ENCODE results near the gene FBXO24. TPM values are rescaled to one million over a fixed set of nuclear protein-coding genes. Genes with fewer than 3 reads are reported as not detected.
A peak's percentile ranks its signal among the peaks of the same experiment; 100 is the strongest.

Gene FBXO24
- total and polyA plus RNA-seq, 10 of the 15 experiments (the other 5 are each of a cell fraction or from before 2014, with no cell fraction given): 0.11 to 0.96 (median 0.27) TPM; not detected in 4

- TF ChIP-seq MAX (IDR thresholded peaks at IDR 0.05; ENCODE audit: low read depth, low read length) (no peak), NBN (IDR thresholded peaks at IDR 0.05) (peak; percentile 64), TARDBP (IDR thresholded peaks at IDR 0.05; ENCODE audit: borderline replicate concordance) (no peak), ESRRA (IDR thresholded peaks at IDR 0.05; ENCODE audit: low read length) (no peak), IKZF1 (conservative IDR thresholded peaks at IDR 0.05) (no peak; the same call in 1 of the 2 replicates), TCF7 (IDR thresholded peaks at IDR 0.05; ENCODE audit: borderline replicate concordance) (0 out of 2 replicates have a peak, but pooled peaks have one; percentile 7), POU2F2 (IDR thresholded peaks at IDR 0.05; ENCODE audit: borderline replicate concordance, low read depth, low read length) (no peak; the same call in 2 of the 3 replicates), USF2 (IDR thresholded peaks at IDR 0.05; ENCODE audit: borderline replicate concordance, low read depth, low read length) (no peak), ZNF687 (IDR thresholded peaks at IDR 0.05) (peak; percentile 90), MEF2A (IDR thresholded peaks at IDR 0.05; ENCODE audit: insufficient read depth, low read depth, low read length) (peak; percentile 35; the same call in 1 of the 2 replicates), IRF4 (IDR thresholded peaks at IDR 0.05; ENCODE audit: low read depth, low read length) (no peak), RCOR1 (conservative IDR thresholded peaks at IDR 0.05; ENCODE audit: low read depth, low read length) (no peak), CBX5 (IDR thresholded peaks at IDR 0.05; ENCODE audit: low read depth) (no peak), CHD1 (IDR thresholded peaks at IDR 0.05; ENCODE audit: low read depth, low read length) (no peak), BHLHE40 (IDR thresholded peaks at IDR 0.05; ENCODE audit: borderline replicate concordance in 1 of 2, low read depth in 2 of 2, low read length in 1 of 2) (peak in 1 of 2 experiments; percentile 28; a peak in 1 of 4 replicates), HDAC6 (IDR thresholded peaks at IDR 0.05; ENCODE audit: unreplicated experiment) (no peak), SP1 (IDR thresholded peaks at IDR 0.05; ENCODE audit: low read depth, low read length) (peak; percentile 13), SMAD5 (IDR thresholded peaks at IDR 0.05; ENCODE audit: low read depth) (peak; percentile 40; the same call in 1 of the 2 replicates), RB1 (IDR thresholded peaks at IDR 0.05; ENCODE audit: borderline replicate concordance) (no peak), POLR2A (IDR thresholded peaks at IDR 0.05; ENCODE audit: low read depth, low read length) (peak; percentile 42; the same call in 1 of the 2 replicates)
- TF ChIP-seq, protein P1, sequence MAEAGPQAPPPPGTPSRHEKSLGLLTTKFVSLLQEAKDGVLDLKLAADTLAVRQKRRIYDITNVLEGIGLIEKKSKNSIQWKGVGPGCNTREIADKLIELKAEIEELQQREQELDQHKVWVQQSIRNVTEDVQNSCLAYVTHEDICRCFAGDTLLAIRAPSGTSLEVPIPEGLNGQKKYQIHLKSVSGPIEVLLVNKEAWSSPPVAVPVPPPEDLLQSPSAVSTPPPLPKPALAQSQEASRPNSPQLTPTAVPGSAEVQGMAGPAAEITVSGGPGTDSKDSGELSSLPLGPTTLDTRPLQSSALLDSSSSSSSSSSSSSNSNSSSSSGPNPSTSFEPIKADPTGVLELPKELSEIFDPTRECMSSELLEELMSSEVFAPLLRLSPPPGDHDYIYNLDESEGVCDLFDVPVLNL (IDR thresholded peaks at IDR 0.05; ENCODE audit: low read depth, low read length): no peak
- TF ChIP-seq, protein P2, sequence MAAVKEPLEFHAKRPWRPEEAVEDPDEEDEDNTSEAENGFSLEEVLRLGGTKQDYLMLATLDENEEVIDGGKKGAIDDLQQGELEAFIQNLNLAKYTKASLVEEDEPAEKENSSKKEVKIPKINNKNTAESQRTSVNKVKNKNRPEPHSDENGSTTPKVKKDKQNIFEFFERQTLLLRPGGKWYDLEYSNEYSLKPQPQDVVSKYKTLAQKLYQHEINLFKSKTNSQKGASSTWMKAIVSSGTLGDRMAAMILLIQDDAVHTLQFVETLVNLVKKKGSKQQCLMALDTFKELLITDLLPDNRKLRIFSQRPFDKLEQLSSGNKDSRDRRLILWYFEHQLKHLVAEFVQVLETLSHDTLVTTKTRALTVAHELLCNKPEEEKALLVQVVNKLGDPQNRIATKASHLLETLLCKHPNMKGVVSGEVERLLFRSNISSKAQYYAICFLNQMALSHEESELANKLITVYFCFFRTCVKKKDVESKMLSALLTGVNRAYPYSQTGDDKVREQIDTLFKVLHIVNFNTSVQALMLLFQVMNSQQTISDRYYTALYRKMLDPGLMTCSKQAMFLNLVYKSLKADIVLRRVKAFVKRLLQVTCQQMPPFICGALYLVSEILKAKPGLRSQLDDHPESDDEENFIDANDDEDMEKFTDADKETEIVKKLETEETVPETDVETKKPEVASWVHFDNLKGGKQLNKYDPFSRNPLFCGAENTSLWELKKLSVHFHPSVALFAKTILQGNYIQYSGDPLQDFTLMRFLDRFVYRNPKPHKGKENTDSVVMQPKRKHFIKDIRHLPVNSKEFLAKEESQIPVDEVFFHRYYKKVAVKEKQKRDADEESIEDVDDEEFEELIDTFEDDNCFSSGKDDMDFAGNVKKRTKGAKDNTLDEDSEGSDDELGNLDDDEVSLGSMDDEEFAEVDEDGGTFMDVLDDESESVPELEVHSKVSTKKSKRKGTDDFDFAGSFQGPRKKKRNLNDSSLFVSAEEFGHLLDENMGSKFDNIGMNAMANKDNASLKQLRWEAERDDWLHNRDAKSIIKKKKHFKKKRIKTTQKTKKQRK (IDR thresholded peaks at IDR 0.05; ENCODE audit: low read depth, low read length): no peak
Measured at GRCh38 chr7:100546129-100546925, 39.8 kb upstream of the FBXO24 start (continued).

Measured in GM12878 (cell line).